ENCODE measurements around the gene POPDC3.
"Not testable (repeated sequence)": the region's sequence is repeated elsewhere in the genome, so short reads cannot be mapped to it uniquely, and the experiment has no call there.

Gene POPDC3, protein sequence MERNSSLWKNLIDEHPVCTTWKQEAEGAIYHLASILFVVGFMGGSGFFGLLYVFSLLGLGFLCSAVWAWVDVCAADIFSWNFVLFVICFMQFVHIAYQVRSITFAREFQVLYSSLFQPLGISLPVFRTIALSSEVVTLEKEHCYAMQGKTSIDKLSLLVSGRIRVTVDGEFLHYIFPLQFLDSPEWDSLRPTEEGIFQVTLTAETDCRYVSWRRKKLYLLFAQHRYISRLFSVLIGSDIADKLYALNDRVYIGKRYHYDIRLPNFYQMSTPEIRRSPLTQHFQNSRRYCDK

DNA sequence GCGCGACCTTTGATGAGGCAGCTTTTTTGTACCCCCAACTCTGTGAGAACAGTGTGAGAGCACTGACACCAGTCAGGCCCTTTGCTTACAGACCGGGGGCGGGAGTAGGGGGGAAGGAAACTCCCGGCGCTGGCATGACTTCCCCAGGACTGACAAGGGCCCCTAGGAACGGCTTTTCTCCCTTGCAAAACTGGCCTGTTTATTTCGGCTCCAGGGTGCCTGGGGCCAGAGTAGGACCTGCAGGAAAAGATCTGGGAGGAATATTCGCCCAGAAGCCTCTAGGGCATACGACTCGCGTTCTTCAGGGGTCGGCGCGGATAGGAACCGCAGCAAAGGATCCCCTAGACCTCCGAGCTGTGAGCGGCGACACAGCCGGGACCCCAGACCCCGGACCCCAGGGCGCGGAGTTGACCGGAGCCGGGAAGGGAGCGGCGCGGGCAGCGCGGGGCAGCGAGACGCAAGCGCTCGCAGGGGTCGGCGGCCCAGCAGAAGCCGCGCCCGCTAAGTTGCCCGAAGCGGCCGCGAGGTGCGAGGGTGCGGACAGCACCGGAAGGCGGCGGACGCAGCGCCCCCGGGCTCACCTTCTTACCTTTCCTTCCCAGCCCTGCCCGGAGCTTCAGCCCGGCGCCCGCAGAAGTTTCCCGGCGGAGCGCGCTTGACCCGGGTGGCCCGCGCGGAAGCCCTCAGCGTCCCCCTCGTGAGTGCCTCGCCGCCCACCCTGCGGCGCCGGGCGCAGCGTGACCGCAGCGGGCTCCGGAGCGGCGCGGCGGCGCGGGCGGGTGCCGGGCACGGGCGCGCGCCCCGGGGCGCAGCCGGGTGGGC lies at the start of gene POPDC3:
POPDC3 (minus strand) TSS at position 771 of the 822 bp plus-strand sequence. CDS start 18,105 bp downstream, outside the sequence.
- DNase-seq (ENCODE audit: low read depth in 2 of 2): no peak

DNA sequence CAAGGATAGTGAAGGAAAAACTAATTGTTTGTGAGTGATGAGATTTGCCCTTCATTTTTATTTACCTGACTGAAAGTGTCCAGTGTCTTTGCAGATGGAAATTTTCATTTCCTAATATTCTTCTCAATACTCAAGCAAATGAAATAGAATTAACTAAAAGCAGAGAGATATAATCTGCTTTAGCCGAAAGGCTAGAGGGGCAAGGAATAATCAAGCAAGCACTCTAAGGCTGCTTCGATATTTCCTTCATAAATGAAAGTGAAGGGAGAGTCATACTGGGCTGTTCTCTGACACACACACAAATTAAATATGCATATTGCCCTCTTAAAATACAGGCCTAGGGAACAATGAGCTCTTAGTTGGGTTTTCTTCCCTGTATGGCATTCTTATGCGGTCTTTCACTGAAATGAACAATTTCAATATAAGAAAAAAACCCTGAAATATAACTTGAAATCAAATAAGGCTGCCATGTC lies 47.5 kb upstream of the POPDC3 start:
- DNase-seq (ENCODE audit: low read depth in 2 of 2): no peak

DNA sequence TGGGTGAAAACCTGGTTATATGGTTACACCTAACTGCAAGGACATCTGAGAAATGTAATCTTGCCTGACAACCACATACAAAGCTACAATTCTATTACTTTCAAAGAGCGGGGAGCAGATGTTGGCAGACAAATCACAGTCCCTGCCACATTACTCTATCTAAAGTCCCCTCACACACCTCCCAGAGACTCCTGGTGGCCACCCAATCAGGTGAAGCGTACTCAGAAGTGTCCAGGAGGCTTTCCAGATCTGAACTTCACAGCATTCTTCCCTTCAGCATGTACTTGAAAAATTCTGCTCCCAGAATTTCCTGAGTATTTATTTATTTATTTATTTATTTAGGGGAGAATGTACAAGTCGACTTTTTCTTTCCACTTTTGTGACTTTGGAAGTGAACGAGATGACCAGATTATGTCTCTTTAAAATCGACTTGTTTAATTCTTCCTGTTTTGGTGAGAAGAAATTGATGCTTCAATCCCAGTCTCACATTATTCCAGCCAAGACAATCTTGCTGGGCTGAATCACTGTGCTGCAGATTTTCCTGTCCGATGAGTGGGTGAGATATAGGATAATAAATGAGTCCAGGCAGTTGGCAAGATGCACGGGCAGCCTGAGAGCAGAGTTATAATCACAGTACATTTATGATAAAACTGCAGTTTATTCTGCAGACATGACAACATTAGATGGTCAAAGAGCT lies 46.9 kb upstream of the POPDC3 start:
- no peak for DNase-seq (ENCODE audit: low read depth in 2 of 2)

DNA sequence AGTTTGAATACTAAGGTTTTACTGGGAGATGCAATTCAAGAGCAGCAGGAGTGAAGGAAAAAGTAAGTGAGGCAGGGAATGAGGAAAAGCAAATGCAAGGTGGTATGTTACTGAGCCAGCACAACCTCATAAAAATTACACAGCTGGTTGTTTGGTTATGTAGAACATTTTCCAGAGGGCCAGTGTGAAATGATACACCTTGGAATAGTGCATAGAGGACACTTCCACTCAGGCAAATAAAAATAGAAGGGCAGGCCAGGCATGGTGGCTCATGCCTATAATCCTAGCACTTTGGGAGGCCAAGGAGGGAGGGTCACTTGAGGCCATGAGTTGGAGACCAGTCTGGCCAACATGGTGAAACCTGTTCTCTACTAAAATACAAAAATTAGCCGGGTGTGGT lies 43.4 kb upstream of the POPDC3 start:
- DNase-seq (ENCODE audit: low read depth in 2 of 2): no peak

DNA sequence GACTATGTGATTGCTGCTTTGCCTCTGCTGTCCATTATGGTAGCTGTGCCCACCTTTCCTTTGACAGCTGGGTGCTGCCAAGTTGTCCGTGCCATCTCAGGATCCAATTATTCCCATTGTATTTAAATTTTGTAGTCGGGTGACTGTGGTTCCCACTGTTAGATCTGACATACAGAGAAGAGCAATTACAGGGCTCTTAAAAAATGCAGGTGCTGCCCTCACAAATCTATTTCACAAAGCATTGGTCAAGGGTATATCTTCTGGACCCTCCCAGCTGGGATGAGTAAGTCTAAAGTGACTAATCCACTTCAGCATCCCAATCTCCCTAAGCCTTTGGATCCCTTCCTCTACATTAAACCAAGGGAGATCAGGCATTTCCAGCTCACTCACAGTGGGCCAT lies 41.4 kb upstream of the POPDC3 start:
- DNase-seq (ENCODE audit: low read depth in 2 of 2): not testable (repeated sequence)

DNA sequence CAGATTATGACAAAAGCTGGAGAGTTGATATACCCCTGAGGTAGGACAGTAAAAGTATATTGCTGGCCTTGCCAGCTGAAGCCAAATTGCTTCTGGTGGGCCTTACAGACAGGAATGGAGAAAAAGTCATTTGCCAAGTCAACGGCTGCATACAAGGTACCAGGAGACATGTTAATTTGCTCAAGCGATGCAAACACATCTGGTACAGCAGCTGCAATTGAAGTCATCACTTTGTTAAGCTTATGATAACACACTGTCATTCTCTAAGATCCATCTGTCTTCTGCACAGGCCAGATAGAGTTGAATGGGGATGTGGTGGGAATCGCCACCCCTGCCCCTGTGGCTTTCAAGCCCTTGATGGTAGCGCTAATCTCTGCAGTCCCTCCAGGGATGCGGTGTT lies 40.4 kb upstream of the POPDC3 start:
- no peak for DNase-seq (ENCODE audit: low read depth in 2 of 2)

DNA sequence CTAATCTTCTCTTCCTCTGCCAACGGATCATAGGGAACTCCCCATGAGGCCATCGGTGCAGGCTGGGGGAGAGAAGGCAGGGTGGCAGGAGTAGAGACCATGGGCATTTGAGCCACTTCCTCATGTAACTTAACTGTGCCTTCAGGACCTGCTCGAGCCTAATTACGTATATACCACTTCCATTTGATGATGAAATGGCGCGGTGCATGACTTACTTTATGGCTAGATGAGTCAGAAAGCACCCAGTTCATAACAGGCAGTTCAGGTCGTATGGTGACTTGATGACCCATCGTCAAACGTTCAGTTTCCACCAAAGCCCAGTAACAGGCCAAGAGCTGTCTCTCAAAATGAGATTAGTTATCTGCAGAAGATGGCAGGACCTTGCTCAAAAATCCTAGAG lies 39.4 kb upstream of the POPDC3 start:
- DNase-seq (ENCODE audit: low read depth in 2 of 2): not testable (repeated sequence)

DNA sequence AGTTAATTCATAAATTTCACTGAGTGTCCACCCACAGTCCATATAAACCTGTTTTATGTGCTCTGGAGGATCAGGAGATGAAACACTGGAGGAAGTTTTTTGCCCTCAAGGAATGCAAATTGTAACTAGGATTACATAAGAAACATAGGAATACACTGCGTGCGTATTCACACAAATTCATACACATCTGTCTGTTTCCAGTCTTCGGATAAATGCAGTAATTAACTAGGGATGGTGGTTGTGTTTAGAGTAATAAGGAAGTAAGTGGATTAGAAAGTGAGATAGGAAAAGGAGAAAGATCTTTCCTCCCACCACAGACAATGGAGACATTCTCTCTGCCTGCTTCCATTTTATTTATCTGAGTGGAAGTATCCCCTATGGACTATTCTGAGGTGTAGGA lies 35.7 kb upstream of the POPDC3 start:
- no peak for DNase-seq (ENCODE audit: low read depth in 2 of 2)

DNA sequence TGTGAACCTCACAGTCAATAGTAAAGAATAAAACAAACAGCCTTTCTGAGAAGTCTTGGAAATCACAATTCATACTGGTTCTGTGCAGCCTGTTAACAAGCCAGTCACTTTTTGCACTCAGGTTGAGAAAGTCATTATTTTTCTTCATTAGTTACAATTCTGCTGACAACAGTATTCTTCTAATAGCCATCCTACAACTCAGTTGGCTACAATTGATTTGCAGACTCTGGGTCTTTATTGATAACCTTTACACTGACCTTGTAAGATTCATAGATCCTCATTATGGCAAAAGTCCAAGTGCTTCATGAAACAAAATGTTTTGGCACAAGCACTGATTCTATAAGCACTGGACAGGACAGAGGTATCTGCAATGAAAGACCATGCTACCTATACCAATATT lies 34.9 kb upstream of the POPDC3 start:
- DNase-seq (ENCODE audit: low read depth in 2 of 2): no peak

DNA sequence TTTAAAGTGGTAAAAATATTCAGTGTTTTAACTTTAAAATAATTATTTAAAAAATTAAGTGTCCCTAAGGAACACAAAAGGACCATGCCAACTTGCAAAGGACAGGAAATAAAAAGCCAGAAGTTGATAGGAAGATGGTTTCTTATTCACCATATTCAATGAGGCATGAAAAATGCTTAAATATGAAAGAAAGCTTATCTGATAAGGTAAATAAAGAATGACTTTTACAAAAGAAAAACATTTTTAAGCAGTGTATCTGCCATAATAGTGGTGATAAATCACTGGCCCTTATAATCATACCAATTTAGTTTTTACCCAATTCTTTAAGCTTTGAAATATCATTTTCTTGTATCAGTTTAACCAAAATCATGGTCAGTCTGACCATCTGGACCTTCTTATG lies 33.5 kb upstream of the POPDC3 start:
- DNase-seq (ENCODE audit: low read depth in 2 of 2): no peak

DNA sequence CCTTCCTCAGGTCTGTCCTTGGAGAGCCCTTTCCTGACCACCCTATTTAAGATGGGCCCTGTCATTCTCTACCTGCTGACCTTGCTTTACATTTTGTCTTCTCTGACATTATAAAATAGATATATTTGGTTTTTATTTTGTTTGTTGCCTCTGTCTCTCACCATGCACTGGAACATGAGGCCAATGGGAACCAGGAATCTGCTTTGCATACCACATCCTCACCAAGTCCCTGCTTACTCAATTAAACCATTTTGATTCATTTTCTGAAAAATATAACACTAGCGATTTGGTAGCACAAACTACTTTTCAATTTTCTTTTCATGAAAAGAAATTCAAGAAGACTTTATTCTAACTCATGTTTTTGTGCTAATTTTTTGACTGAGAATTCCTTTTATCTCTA lies 32.8 kb upstream of the POPDC3 start:
- DNase-seq (ENCODE audit: low read depth in 2 of 2): no peak

DNA sequence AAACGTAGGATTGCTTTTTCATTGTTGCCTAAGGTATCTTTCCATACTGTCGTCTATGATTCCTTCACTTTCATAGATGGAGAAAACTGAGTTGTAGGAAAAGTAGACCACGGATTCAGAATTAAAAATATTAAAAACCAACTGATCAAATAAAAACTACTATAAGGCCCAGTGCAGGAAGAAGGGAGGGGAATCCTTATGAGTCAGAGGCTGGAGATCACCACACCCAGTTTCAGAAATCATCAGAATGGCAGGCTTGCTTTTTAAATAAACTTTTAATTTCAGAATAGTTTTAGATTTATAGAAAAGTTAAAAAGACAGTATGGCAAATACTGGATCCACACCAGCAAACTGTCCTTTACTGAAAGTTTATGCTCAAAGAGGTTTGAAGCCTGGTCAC lies 32.0 kb upstream of the POPDC3 start:
- no peak for DNase-seq (ENCODE audit: low read depth in 2 of 2)

DNA sequence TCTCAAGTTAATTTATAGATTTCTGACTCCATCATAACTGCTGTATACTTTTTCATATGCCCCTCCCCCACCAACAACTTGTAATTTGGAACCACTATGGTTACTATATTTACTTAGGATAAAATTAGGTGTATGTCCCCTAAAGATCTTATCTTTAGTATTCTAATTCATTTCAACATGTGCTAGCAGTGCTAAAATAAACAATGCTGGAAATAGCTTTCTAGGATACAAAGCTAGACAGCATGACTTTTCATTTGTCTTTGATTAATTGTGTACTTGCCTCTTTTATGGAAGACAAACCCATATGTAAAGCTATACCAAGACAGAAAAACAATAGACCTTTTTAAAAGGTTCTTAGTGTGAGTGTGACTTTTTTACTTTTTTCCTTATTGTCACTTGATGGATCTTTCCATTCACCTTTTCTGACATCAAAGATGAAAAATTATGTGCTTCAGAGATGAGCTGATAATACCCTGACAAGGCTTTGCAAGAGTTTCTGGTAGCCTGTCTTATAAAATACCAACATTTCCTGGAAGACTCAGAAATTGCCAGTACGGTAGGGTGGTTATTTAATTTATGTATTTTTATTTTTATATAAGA lies 31.2 kb upstream of the POPDC3 start:
- no peak for DNase-seq (ENCODE audit: low read depth in 2 of 2)

DNA sequence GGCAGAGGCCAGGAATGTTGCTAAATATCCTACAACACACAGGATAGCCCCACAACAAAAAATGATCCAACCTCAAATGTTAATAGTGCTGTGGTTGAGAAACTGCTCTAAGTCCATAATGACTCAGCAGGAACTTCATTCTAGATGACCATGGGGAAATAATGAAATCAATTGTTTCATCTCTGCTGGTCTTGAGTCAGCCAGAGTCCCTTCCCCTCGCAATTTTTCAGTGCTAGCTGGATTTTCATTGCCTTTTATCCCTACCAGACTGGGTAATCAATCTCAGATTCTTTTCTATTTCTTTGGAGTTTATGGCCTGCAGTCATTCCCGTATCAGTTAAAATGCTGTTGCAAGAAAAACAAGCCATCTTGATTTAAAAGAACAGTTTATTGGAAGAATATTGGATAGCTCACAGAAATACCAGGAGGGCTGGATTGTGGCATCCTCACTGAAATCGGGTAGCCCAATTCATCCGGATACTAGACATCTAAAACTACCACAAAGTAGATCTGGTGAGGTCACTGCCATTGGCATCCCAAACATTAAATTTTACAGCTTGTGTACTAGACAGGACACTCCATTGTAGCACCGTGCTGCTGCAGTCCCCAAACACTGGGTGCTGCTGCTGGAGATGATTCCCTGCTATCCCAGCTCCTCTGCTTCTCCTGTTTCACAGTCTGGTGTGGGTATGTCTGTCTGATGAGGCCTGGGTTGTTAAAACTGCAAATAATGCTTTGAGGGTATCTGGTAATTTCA lies 30.3 kb upstream of the POPDC3 start:
- no peak for DNase-seq (ENCODE audit: low read depth in 2 of 2)

DNA sequence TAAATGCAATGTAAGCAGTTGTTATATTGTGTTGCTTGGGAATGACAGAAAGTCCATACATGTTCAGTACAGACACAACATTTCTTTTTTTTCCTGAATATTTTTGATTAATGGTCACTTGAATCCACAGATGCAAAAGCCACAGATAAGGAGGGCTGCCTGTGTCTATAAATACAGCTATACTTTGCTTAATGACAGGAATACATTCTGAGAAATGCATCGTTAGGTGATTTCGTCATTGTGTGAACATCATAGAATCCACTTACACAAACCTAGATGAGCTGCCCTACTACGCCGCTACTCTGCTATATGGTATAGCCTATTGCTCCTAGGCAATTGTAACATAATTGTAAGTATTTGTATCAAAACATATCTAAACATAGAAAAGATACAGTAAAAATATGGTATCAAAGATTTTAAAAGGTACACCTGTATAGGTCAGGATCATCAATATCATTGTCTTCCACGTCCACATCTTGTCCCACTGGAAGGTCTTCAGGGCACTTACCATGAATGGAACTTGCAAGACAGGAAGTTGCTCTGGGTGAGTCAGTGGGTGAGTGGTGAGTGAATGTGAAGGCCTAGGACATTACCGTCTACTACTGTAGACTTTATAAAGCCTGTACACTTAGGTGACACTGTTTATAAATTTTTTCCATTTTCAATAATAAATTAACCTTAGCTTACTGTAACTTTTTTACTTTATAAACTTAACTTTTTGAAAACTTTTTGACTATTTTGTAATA lies 27.9 kb upstream of the POPDC3 start:
- DNase-seq (ENCODE audit: low read depth in 2 of 2): no peak

DNA sequence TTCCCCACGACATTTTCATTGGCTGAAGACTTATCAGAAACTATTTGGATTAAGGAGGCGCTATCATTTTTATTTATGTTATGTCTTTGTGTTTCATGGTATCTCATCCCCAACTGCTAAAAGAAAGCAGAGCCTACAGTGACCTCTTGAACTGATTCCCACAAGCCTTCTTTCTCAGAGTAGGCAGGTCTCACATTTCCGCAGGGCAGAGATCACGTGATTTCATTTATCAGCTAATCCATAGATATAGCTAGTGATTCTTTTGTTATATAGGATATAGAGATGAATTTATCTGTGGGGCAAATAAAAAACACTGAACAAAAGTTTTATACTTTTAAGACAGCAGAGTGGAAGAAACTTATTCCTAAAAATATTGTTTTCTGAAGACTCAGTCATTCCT lies 25.0 kb upstream of the POPDC3 start:
- DNase-seq (ENCODE audit: low read depth in 2 of 2): no peak

DNA sequence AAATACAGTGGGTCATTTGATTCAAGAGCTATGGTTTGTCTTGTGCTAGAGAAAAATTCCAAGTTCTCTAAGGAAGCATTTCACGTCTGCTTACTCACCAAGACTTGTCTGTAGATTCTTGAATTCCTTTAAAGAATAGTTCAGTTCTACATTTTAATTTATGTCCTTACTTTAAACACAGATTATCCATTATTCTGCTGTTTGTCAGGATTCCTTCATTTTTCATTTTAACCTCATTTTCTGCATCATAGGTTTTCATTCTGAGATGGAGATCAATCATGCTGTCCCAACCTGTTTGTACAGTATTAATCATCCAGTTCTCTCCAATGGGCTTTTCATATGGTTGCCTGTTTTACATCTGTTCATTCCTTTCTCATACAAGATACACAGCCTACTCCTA lies 24.5 kb upstream of the POPDC3 start:
- DNase-seq (ENCODE audit: low read depth in 2 of 2): no peak

DNA sequence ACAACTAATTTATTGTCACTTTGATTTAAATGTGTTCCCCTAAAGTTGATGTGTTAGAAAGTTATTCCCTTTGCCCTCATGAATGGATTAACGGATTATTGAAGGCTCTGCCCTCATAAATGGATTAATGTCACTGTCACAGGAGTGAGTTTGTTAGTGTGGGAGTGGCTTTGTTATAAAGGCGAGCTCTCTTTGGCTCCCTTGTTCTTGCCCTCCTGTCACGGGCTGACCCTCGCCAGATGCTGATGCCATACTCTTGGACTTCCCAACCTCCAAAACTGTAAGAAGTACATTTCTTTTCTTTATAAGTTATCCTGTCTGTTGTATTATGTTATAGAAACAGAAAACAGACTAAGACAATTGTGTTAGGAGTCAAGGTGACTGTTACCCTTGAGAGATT lies 22.7 kb upstream of the POPDC3 start:
- DNase-seq (ENCODE audit: low read depth in 2 of 2): no peak

DNA sequence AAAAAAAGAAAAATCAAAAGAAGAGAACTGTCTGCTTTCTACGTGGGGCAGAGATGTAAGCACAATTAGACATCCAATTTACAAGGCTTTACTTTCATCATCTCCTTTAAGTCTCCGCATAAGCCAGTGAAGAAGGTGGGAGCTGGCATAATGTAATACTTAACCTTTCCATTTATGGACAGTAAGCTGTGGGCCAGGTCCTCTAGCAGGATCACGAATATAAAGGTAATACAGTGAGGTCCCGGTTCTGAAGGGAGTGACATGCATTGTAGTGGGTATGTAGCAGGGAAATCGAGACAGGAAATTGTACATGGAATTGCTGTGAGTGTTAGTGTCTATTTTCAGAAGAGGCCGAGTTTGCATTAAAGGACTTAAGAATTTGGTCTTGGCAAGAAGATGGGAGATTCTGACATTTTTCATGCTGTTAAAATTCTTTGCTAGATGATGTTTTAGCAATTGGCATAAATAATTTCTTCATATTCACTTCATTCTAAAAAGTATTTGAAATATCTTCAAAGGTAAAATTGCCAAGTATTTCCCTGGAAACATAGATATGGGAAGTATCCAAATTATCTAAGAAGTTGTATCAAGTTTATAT lies 20.4 kb upstream of the POPDC3 start:
- no peak for DNase-seq (ENCODE audit: low read depth in 2 of 2)

DNA sequence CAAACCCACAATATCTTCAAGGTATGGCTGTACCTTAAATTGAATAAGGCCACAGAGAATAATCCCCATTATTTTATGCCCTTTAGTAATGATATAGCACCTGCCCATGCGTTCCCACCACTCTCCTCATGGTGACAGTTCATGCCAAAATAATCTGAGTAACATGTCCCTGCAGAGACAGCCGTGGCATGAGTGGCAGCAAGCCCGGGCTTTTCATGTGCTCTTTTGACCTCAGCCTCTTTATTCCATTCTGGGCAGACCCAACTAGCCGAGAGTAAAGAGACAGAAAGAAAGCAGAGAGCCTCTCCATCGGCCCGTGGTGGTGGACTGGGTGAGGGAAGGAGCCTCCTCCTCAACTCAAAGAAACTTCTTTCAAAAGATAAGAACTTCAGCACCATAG lies 19.9 kb upstream of the POPDC3 start:
- DNase-seq (ENCODE audit: low read depth in 2 of 2): no peak
